HG03521 (cell line): ENCODE results near the gene CLDN7.

ENCODE experiments used
- ATAC-seq: cut with Tn5 transposase; IDR thresholded peaks from one replicate; pipeline ENCODE4 v1.9.1; 2021; ENCODE audit warnings: mild to moderate bottlenecking, moderate library complexity; ENCODE audit not compliant: unreplicated experiment

Gene CLDN7

DNA sequence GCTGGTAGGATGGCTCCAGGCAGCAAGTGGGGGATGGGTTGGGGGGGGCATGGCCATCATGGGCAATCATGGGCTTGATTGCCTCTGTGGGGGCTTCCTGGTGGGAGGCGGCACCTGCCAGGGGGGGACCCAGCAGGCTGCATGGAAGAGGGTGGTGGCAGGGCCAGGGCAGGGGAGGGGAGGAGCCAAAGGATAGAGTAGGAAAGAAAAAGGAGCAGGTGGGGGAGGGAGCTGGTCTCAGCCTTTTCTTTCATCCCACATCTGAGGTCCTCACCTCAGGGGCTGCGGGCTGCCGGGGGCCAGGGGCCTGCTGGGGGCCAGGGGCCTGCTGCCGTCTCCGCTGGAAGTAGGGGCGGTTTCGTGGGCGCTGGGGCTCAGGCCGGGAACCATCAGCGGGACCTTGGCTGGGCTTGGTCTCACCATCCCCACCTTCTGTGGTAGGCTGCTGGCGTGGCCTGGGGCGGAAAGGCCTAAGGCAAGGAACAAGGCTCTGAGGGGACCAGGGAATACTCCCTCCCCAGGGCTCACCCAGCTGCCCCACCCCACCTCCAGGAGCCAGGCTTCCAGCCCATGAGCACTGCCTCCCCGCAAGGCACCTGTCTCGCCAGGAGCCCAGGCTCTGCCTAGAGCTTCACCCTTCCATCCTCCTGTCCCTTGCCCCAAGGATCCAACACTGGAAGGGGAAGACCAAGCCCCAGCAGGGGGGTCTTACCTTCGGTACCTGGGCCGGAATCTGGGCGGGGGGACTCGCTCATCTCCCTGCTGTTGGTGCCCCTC lies 27.2 kb upstream of the CLDN7 start:
- no peak for ATAC-seq

DNA sequence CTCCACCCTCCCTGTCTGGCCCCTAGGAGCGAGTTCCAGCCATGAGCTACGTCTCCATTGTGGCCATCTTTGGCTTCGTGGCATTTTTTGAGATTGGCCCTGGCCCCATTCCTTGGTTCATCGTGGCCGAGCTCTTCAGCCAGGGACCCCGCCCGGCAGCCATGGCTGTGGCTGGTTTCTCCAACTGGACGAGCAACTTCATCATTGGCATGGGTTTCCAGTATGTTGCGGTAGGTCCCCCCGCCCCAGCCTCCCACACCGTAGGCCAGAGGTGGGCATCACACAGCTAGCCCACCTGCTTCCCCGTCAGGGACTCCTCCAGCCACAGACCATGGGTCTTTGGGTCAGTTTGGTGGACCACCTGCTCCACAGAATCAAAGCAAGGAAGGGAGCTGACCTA lies 23.4 kb upstream of the CLDN7 start:
- no peak for ATAC-seq

DNA sequence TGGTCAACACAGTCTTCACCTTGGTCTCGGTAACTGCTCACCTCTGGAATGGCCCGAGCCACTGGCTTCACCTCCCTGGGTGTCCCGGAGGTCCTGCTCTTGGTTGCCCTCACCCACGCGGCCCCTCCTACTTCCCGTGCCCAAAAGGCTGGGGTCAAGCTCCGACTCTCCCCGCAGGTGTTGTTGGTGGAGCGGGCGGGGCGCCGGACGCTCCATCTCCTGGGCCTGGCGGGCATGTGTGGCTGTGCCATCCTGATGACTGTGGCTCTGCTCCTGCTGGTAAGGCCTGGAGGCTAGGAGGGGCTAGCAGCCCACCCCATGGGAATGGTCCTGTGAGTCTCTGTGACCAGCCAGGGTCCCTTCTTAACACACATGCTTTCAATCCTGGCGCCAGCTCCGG lies 22.6 kb upstream of the CLDN7 start:
- ATAC-seq = no peak

DNA sequence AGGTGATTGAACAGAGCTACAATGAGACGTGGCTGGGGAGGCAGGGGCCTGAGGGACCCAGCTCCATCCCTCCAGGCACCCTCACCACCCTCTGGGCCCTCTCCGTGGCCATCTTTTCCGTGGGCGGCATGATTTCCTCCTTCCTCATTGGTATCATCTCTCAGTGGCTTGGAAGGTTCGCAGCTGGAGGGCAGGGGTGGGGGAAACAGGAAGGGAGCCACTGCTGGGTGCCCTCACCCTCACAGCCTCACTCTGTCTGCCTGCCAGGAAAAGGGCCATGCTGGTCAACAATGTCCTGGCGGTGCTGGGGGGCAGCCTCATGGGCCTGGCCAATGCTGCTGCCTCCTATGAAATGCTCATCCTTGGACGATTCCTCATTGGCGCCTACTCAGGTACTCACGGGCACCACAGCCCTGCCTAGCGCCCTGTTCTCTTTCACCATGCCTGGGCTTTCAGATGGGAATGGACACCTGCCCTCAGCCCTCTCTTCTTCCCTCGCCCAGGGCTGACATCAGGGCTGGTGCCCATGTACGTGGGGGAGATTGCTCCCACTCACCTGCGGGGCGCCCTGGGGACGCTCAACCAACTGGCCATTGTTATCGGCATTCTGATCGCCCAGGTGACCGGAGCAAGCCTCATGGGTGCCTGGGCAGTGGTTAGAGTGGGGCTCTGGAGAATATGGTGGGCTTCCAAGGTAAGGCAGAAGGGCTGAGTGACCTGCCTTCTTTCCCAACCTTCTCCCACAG lies 21.4 kb upstream of the CLDN7 start:
- no peak for ATAC-seq

DNA sequence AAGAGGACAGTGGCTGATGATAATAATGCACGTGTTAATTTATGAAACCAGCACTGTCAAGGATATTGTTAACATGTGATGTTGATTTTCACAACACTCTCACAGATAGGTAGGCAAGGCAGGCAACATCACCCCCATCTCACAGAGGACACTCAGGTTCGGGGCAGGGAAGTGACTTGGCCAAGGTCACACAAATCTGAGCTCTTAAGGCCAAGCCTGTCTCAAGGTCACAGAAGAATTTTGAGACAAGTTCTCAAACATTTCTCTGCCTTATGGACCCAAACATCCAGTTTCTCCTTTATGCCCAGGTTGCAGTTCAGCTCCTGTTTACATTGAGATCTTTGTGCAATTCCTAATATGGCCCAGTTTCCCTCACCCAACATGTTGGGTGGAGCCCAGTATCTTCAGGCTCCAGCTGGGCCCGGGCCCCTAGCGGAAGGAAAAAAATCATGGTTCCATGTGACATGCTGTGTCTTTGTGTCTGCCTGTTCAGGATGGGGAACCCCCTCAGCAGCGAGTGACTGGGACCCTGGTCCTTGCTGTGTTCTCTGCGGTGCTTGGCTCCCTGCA lies 20.6 kb upstream of the CLDN7 start:
- ATAC-seq = no peak

DNA sequence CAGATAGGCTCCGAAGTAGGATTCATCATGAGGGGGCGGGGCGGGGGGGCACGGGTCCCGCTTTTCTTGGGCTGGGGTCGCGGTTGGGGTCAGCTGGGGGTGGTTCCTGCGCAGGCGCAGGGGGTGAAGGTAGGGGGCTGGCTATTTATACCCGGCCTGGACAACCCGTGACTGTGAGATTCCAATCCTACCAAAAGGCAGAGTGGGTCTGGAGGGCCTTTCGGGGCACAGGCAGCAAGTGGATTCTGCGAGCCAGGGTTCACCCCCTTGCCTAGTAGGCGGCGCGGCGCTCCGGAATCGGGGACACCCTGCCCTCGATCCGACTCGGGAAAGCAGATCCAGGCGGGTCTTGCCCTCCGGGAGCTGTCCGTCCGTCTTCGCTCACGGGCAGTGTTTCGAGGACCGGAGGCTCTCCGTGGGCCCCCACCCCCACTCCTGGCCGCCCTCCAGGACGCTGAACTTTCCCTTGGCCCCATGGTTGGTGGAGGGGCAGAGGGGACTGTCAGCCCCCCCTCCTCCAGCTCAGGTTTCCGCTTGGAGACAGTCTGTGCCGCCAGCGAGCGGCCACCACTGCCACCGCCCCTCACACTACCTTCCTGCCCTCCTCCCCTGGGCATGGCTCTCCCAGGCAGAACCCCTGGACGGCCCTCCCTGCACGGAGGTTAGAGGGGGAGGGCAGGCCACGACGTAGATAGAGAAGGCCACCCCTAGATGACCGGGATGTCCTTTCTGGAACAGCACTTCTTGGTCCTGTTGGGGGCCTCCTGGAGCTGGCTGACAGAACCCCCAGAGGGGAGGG lies 19.9 kb upstream of the CLDN7 start:
- no peak for ATAC-seq

DNA sequence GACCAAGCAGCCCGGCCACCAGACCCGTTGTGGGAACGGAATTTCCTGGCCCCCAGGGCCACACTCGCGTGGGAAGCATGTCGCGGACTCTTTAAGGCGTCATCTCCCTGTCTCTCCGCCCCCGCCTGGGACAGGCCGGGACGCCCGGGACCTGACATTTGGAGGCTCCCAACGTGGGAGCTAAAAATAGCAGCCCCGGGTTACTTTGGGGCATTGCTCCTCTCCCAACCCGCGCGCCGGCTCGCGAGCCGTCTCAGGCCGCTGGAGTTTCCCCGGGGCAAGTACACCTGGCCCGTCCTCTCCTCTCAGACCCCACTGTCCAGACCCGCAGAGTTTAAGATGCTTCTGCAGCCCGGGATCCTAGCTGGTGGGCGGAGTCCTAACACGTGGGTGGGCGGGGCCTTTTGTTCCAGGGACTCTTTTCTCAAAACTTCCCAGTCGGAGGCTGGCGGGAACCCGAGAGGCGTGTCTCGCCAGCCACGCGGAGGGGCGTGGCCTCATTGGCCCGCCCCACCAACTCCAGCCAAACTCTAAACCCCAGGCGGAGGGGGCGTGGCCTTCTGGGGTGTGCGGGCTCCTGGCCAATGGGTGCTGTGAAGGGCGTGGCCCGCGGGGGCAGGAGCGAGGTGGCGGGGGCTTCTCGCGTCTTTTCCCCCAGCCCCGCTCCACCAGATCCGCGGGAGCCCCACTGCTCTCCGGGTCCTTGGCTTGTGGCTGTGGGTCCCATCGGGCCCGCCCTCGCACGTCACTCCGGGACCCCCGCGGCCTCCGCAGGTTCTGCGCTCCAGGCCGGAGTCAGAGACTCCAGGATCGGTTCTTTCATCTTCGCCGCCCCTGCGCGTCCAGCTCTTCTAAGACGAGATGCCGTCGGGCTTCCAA lies 19.0 kb upstream of the CLDN7 start, which contains the start of gene SLC2A4:
SLC2A4 (plus strand) TSS at position 645 of the 879 bp plus-strand sequence; CDS start at position 862, 217 bp downstream.
- peak; percentile 51 for ATAC-seq

DNA sequence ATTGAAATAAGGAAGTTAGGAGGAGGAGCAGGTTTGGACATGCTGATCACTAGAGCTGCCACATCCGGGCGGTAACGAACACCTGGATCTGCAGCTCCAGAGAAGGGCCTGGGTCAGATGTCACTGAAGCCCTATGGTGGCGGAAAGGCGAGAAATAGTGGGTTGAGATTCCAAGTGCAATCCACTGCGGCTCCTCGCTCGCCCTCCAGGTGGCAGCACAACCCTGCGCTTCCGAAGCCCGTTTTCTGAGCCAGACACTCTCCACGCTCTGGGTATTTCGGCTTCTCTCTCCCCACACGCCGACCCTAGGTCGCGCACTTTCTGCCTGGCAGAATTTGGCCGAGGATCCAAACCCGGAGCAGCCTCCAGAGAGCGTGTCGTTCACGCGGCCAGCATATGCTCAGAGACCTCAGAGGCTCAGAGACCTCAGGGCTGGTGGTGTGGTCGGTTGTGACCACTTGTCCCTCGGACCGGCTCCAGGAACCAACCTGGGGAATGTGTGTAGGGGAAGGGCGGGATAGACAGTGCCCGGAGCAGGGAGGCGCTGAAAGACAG lies 18.3 kb upstream of the CLDN7 start:
- ATAC-seq = peak; percentile 50

DNA sequence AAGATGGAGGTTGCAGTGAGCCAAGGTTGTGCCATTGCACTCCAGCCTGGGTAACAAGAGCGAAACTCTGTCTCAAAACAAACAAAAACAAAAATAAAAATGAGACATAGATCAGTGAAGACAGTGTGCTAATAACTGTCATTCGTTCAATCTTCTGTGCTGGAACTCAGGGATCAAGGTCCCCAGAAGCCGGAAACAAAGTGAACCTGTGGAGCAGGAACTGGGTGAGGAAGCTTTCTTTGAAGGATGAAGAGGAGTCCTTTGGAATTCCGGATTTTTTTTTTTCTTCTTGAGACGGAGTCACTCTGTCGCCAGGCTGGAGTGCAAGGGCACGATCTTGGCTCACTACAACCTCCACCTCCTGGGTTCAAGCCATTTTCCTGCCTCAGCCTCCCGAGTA lies 17.2 kb upstream of the CLDN7 start:
- ATAC-seq = no peak

DNA sequence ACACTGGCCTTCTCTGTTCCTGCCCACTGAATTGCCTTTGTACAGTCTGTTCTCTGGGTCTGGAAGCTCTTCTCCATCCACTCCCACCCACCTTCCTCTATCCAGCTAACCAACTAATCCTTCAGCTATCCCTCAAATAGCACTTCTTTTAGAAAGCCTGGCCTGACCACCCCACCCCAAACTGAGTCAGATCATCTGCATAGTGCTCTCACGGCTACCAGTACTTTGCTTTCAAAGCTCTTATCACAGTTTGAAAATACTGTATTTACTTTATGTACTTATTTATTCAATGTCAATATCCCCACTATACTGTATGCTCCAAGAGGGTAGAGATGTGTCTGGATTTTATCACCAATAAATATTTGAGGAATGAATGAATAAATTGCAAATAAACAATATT lies 4.5 kb upstream of the CLDN7 start:
- ATAC-seq = no peak

DNA sequence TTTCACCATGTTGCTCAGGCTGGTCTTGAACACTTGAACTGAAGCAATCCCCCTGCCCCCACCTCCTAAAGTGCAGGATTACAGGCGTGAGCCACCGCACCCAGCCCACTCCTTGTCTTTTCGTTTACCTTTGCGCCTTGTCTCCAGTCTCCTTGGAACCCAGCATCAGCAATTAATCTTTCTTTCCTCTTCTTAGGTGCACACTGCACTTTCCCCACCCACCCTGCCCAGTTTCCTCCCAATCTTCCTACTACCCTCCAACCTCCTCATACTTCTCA lies 1.5 kb upstream of the CLDN7 start:
- ATAC-seq = no peak

DNA sequence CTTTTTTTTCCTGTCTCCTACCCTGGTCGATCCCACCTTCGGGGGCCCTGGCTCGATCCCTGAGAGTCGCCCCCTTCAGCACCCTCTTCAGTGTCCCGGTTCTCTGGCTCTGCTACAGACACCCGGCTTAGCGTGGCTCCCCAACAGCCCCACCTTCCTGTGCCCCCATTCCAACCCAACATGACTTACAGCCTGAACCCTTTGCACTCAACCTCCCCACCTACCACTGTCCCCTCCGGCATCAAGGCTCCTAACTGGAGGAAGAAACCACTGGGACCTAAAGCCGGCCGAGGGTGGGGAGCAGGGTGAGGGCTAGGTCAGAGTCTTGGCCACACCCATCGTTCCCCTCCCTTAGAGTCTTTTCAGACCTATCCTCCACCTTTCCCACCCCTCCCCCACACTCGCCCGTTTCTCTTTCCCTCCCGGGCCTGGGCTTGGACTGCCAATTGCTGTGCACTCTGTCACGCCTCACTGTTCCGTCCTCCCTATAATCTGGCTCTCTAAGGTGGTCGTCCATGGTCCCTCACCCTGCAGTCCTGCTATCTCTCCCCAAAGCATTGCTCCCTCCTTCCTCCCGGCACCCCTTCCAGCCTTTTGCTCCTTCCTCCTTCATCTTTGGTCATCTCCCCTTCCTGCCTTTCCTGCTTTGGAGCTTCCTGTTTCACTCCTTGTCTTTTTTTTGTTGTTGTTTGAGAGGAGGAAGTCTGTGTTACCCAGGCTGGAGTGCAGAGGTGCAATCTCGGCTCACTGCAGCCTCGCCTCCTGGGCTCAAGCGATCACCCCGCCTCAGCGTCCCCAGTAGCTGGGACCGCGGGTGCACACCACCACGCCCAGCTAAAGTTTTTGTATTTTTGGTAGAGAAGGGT lies 890 bp upstream of the CLDN7 start:
- no peak for ATAC-seq

DNA sequence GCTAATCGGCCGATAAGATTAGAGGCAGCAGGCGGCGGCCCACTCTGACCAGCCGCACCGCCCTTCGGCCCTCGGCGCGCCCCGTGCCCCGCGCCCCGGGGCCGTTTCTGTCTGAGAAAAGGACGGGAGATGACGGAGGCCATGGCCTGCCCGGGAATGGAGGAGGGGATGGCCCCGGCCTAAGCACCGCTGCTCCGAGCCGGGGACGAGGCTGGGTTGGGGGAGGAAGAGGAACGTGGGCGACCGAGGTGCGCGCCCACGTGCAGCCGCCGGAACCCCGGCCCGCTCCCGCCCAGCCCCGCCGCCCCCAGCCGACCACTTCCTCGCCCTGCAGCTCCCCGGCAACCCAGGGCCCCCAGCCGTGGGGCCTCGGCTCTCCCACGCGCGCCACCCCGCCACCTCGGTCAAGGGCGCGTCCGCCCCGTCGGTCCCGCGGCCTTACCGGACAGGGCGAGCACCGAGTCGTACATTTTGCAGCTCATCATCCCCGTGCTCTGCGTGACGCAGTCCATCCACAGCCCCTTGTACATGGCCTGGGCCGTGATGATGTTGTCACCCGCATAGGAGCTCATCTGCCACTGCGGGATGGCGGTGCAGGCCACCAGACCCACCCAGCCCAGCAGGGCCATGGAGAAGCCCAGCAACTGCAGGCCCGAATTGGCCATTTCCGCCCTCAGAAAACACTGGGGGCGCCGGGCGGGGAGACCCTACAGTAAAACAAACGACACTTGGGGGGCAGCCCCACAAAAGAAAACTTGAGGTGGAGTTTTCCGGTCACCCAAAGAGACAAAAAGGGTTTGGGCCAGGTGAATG lies 693 bp downstream of the CLDN7 start:
- no peak for ATAC-seq

DNA sequence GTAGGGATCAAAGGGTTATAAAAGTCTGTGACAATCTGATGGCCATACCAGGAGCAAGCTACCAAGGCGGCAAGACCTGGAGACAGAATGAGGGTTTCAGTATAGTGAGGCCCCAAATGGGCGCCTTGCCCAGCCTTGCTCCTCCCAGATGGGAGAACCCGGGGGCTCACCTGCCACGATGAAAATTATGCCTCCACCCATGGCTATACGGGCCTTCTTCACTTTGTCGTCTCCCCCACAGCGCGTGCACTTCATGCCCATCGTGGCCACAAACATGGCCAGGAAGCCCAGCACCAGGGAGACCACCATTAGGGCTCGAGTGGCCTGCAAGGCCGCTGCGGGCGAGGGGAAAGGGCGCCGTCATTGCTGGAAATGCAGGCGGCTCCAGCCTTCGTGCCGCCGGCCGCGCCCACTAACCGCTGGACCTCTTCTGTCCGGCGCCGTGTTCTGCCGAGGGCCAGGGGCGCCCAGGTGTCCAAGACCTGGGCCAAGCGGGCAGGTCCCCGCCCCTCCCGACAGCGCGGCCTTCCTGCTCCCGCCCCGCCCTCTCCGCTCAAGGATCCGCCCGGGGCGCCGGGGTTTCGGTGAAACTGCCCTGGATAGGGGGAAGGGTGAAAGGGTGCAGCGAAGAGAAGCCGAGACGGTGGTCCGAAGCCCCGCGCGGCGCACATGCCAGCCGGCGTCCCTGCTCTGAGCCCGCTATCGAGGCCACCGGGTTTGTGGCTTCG lies 1.5 kb downstream of the CLDN7 start:
- no peak for ATAC-seq

DNA sequence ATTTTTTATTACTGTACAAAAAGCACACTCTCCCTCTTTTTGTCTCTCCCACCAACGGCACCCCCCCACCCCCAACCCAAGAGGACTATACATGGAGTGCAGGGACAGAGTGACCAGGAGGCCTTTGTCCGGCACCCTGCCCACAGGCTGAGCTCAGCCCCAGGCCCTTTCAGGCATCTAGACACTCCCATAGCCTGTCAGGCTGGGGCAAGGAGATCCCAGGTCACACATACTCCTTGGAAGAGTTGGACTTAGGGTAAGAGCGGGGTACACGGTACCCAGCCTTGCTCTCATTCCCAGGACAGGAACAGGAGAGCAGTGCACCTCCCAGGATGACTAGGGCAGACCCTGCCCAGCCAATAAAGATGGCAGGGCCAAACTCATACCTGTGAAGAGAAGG lies 2.1 kb downstream of the CLDN7 start:
- no peak for ATAC-seq

DNA sequence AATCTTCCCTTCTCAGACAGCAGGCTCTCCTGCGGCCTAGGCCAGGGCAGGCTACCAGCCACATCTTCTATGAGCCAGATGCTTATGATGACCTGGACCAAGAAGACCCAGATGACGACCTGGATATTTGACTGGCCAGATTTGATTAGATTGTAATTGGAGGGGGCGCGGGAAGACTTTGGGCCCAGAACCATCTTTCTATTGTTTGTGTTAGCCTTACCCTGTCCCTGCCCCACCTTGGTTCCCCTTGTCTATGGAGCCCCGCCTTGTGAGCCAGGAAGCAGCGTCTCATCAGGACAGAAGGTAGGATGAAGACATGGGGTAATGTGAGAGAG lies 2.8 kb downstream of the CLDN7 start:
- no peak for ATAC-seq

DNA sequence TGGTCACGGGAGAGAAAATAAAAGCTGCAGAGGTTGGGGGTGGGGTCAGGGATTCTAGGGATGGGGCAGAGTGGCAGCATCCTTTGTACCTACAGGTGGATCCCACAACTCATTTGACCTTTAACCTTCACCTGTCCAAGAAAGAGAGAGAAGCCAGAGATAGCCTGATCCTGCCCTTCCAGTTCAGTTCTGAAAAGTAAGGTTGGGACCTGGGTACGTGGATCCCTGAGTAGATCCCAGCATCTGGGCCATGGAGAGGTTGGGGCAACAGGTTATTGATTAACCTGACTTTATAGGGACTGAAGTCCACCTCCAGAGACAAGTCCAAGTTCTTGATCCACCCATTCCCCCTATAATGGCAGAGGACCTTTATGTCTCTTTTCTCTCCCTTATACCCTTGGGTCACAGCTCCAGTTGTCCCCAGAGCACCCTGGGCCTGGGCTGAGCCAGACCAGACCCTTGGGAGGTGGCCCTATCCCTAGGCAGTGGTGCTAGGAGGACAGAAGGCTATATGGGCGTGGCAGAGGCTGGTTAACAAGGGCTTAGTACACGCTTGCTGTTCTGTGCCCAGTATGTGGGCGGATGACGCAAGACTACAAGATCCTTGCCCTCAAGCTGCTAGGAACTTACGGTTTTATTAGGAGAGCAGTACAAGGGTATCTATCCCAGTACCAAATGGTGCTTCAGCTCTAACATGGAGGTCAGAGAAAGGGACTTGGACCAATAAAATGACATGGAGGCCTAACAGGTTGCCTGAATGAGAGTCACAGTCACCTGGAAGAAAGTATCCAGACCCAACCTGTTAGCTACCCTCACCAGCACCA lies 3.3 kb downstream of the CLDN7 start:
- ATAC-seq = no peak
